ENCODE measurements around the gene RUVBL2.
A peak's percentile ranks its signal among the peaks of the same experiment; 100 is the strongest.

Gene RUVBL2

GRCh38 chr19:48989701-48990291, 3.9 kb upstream of the RUVBL2 start:
- no peak for DNase-seq

- no peak for DNase-seq
Measured at GRCh38 chr19:48990400-48990799, 3.3 kb upstream of the RUVBL2 start.

GRCh38 chr19:48991011-48991609, 2.6 kb upstream of the RUVBL2 start:
- no peak for DNase-seq

- no peak for DNase-seq
Measured at GRCh38 chr19:48991873-48992580, 1.7 kb upstream of the RUVBL2 start.

GRCh38 chr19:48992581-48993174, 1.0 kb upstream of the RUVBL2 start:
- no peak for DNase-seq

- DNase-seq, result no peak
Measured at GRCh38 chr19:48994035-48994386, 324 bp downstream of the RUVBL2 start.

GRCh38 chr19:48997972-48998371, 4.3 kb downstream of the RUVBL2 start:
- DNase-seq, result peak; percentile 80

GRCh38 chr19:48999481-49000325, 6.0 kb downstream of the RUVBL2 start:
- DNase-seq, result peak; percentile 89

- DNase-seq, result no peak
Measured at GRCh38 chr19:49004133-49004532, 10.4 kb downstream of the RUVBL2 start.

GRCh38 chr19:49004964-49005614, 11.4 kb downstream of the RUVBL2 start:
- no peak for DNase-seq

GRCh38 chr19:49006905-49007304, 13.2 kb downstream of the RUVBL2 start:
- no peak for DNase-seq

- no peak for DNase-seq
Measured at GRCh38 chr19:49009828-49010227, 16.1 kb downstream of the RUVBL2 start.

- no peak for DNase-seq
Measured at GRCh38 chr19:49010453-49010852, 16.8 kb downstream of the RUVBL2 start.

- no peak for DNase-seq
Measured at GRCh38 chr19:49011194-49011593, 17.5 kb downstream of the RUVBL2 start.

GRCh38 chr19:49014123-49014869, 20.6 kb downstream of the RUVBL2 start:
- no peak for DNase-seq

GRCh38 chr19:49014870-49015255, 21.2 kb downstream of the RUVBL2 start:
- DNase-seq, result no peak

GRCh38 chr19:49016067-49016839, 22.6 kb downstream of the RUVBL2 start:
- no peak for DNase-seq

- no peak for DNase-seq
Measured at GRCh38 chr19:49017041-49017665, 23.5 kb downstream of the RUVBL2 start, which contains the start of gene LHB. TSS of gene LHB (minus strand) at chr19:49017091. CDS start at chr19:49017081, 10 bp downstream.

GRCh38 chr19:49017666-49018351, 24.1 kb downstream of the RUVBL2 start:
- peak; percentile 88 for DNase-seq

All from activated effector memory CD4-positive, alpha-beta T cell treated with anti-CD3 and anti-CD28 coated beads, Interleukin-2, amount 50 U/mL, for 16 hours (primary cell).